Keratinocyte (primary cell): ENCODE measurements around the gene ANO2. TPM values are rescaled to one million over a fixed set of nuclear protein-coding genes. Genes with fewer than 3 reads are reported as not detected.

Source experiments
- DNase-seq: peaks from one replicate; pipeline ENCODE4 v3.0.0-alpha.2; 2011; ENCODE audit warnings: low read depth, missing footprints, low spot score
- FAIRE-seq: peaks from 2 replicates; lab custom pipeline; 2011; peaks lifted over from hg19 to GRCh38; lab: Jason Lieb, UNC
- H2AFZ ChIP-seq: 2 replicates; pipeline ENCODE4 v1.6.0; 2012; ENCODE audit warnings: low read length, control low read depth, inconsistent platforms; ENCODE audit not compliant: control insufficient read depth
- H3K27ac ChIP-seq: 2 replicates; pipeline ENCODE4 v1.5.1; 2011; ENCODE audit warnings: low read length; ENCODE audit not compliant: control insufficient read depth, insufficient read depth
- H3K27me3 ChIP-seq: 3 replicates; pipeline ENCODE4 v1.6.0; 2011; ENCODE audit warnings: low read length; ENCODE audit not compliant: control insufficient read depth, insufficient read depth; ENCODE audit errors: extremely low read depth
- H3K36me3 ChIP-seq, 2 experiments: 2 replicates in 1 of 2; 3 replicates in 1 of 2; pipeline ENCODE4 v1.5.1; 2011; ENCODE audit warnings: low read length in 2 of 2, mild to moderate bottlenecking in 1 of 2; ENCODE audit not compliant: control insufficient read depth in 2 of 2, insufficient read depth in 2 of 2; ENCODE audit errors: extremely low read depth in 1 of 2
- H3K4me1 ChIP-seq: 3 replicates; pipeline ENCODE4 v1.5.1; 2011; ENCODE audit warnings: low read length; ENCODE audit not compliant: control insufficient read depth, insufficient read depth; ENCODE audit errors: extremely low read depth
- H3K4me2 ChIP-seq: 3 replicates; pipeline ENCODE4 v1.6.0; 2011; ENCODE audit warnings: low read depth, low read length; ENCODE audit not compliant: control insufficient read depth, insufficient read depth; ENCODE audit errors: extremely low read depth
- H3K4me3 ChIP-seq, 3 experiments: fragments of 200-600 bp in 1 of 3; sonication (generic) in 1 of 3; 2 replicates in 2 of 3; 3 replicates in 1 of 3; pipeline ENCODE4 v1.5.1; 2011 to 2016; ENCODE audit warnings: low read length in 3 of 3, mild to moderate bottlenecking in 3 of 3, control low read depth in 2 of 3, inconsistent platforms in 1 of 3, low read depth in 1 of 3, mixed read lengths in 1 of 3, mixed run types in 1 of 3, moderate library complexity in 1 of 3; ENCODE audit not compliant: control insufficient read depth in 2 of 3, insufficient read depth in 2 of 3; ENCODE audit errors: extremely low read depth in 1 of 3
- H3K79me2 ChIP-seq: 2 replicates; pipeline ENCODE4 v1.6.0; 2012; ENCODE audit warnings: low read length; ENCODE audit not compliant: control insufficient read depth, insufficient read depth
- H3K9ac ChIP-seq: 3 replicates; pipeline ENCODE4 v1.6.0; 2011; ENCODE audit warnings: low read length; ENCODE audit not compliant: control insufficient read depth, insufficient read depth; ENCODE audit errors: extremely low read depth
- H3K9me1 ChIP-seq: 3 replicates; pipeline ENCODE4 v1.6.0; 2011; ENCODE audit warnings: low read length; ENCODE audit not compliant: control insufficient read depth, insufficient read depth; ENCODE audit errors: extremely low read depth
- H3K9me3 ChIP-seq: 2 replicates; pipeline ENCODE4 v1.5.1; 2012; ENCODE audit warnings: low read depth, low read length; ENCODE audit not compliant: control insufficient read depth
- H4K20me1 ChIP-seq: 3 replicates; pipeline ENCODE4 v1.6.0; 2011; ENCODE audit warnings: low read length; ENCODE audit not compliant: control insufficient read depth, insufficient read depth; ENCODE audit errors: extremely low read depth
- EZH2 ChIP-seq: IDR thresholded peaks from one replicate; pipeline ENCODE4 v1.6.1; 2012; ENCODE audit warnings: inconsistent platforms, mild to moderate bottlenecking, low read length, moderate library complexity
- dilution Hi-C: fragments of 300-500 bp; cut with MboI; formaldehyde crosslinking; loops from one replicate; pipeline ENCODE4 v1.7.0; 2020; ENCODE audit warnings: low sequenced_read_pairs; ENCODE audit not compliant: extremely low pct_ligation_motif_present
- polyA minus RNA-seq, 3 experiments: library from RNA; depleted of rRNA, polyadenylated mRNA; stranded (reverse); fragments of >200 nt; gene quantifications; 1 replicate in 1 of 3; 2 replicates in 1 of 3; 3 replicates in 1 of 3; pipeline ENCODE4 v1.2.3, GENCODE V29; 2011
- polyA plus RNA-seq, 5 experiments: library from polyadenylated mRNA; depleted of rRNA in 3 of 5; stranded (reverse) in 3 of 5; stranded (forward) in 1 of 5; unstranded in 1 of 5; fragments of >200 nt; gene quantifications; 1 replicate in 1 of 5; 2 replicates in 3 of 5; 3 replicates in 1 of 5; pipeline versions ENCODE4 v1.2.1 to v1.2.3, GENCODE V29; 2011 to 2012; ENCODE audit warnings: missing spikeins in 2 of 5, low read depth in 1 of 5, low replicate concordance in 1 of 5
- TF ChIP-seq, protein P1 (sequence below), 3 experiments: IDR thresholded peaks in 1 of 3; conservative IDR thresholded peaks in 1 of 3; optimal IDR thresholded peaks in 1 of 3; 2 replicates in 2 of 3; 3 replicates in 1 of 3; pipeline versions ENCODE3 to v1.5.1; 2011; ENCODE audit warnings: low read length in 3 of 3, mild to moderate bottlenecking in 3 of 3, moderate library complexity in 2 of 3, control low read depth in 1 of 3, inconsistent platforms in 1 of 3; ENCODE audit not compliant: insufficient read depth in 2 of 3; ENCODE audit errors: extremely low read depth in 1 of 3

The ANO2 gene
- polyA plus RNA-seq (0.14 to 0.44 TPM (median 0.28 TPM) in 3 replicates), polyA minus RNA-seq (0.10 to 0.99 TPM (median 0.92 TPM) in 3 replicates)
- not detected for polyA plus RNA-seq (2011; ENCODE audit: low read depth)
- 0.52 and 0.77 TPM in 2 replicates for polyA plus RNA-seq (2011; cell fraction: cytosol; rRNA removed)
- polyA plus RNA-seq (2011; cell fraction: nucleus; rRNA removed) = 0.43 and 0.61 TPM in 2 replicates
- polyA plus RNA-seq (2012; ENCODE audit: low replicate concordance) = 0.37 TPM in 1 of 2 replicates, not detected in the other
- not detected for polyA minus RNA-seq (2011; cell fraction: cytosol; rRNA and poly(A)+ RNA removed)
- not detected in 2 replicates for polyA minus RNA-seq (2011; cell fraction: nucleus; rRNA and poly(A)+ RNA removed)

- no peaks in the 10 kb centered on the region for H3K9me3 ChIP-seq
- peak within 1 kb of the TSS; percentile 12 to 31 (median 21) for H3K4me3 ChIP-seq
- no peaks in the 10 kb centered on the region for H3K36me3 ChIP-seq
- DNase-seq (no peak), FAIRE-seq (no peak)
- no peaks in the 10 kb centered on the region for H4K20me1 ChIP-seq
- no peaks in the 10 kb centered on the region for H3K4me1 ChIP-seq
- no peaks in the 10 kb centered on the region for H3K9me1 ChIP-seq
- peak; percentile 52 for TF ChIP-seq EZH2
- TF ChIP-seq, protein P1, sequence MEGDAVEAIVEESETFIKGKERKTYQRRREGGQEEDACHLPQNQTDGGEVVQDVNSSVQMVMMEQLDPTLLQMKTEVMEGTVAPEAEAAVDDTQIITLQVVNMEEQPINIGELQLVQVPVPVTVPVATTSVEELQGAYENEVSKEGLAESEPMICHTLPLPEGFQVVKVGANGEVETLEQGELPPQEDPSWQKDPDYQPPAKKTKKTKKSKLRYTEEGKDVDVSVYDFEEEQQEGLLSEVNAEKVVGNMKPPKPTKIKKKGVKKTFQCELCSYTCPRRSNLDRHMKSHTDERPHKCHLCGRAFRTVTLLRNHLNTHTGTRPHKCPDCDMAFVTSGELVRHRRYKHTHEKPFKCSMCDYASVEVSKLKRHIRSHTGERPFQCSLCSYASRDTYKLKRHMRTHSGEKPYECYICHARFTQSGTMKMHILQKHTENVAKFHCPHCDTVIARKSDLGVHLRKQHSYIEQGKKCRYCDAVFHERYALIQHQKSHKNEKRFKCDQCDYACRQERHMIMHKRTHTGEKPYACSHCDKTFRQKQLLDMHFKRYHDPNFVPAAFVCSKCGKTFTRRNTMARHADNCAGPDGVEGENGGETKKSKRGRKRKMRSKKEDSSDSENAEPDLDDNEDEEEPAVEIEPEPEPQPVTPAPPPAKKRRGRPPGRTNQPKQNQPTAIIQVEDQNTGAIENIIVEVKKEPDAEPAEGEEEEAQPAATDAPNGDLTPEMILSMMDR (optimal IDR thresholded peaks at IDR 0.05 in 1 of 3, IDR thresholded peaks at IDR 0.05 in 1 of 3, conservative IDR thresholded peaks at IDR 0.05 in 1 of 3; ENCODE audit: extremely low read depth in 1 of 3, insufficient read depth in 2 of 3, low read length in 3 of 3) = no peak
- H3K4me2 ChIP-seq = peak within 1 kb of the TSS; percentile 60
- H3K79me2 ChIP-seq = no peaks in the 10 kb centered on the region
- no peak within 1 kb of the TSS for H3K9ac ChIP-seq
- peaks cover 44% of the 10 kb centered on the region for H3K27me3 ChIP-seq
- dilution Hi-C loops = no loop called here
- no peak within 1 kb of the TSS for H2AFZ ChIP-seq
- H3K27ac ChIP-seq = no peak within 1 kb of the TSS
These were observed at the start of gene ANO2 for GRCh38 chr12:5945071-5946008. Gene ANO2 (minus strand): TSS chr12:5945259. CDS start chr12:5945217, 42 bp downstream.

DNA sequence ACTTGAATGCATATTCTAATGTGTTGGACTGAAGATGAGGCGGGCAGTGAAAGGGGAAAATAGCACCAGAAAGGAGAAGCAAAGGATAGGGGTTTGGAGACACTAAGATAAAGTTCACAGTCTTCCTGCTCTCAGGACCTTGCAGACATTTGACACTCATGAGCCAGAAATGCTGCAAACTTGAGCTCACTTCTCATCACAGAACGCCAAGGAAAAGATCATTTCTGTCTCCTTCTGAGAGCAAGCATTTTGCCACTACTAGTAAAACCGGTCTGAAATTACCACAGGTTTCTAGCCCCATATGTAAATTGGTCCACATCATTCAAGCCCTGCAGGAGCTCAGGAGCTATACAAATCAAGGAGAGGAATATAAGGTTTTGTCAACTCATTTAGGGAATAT, 44.6 kb upstream of the ANO2 start:
- no peaks in the 10 kb centered on the region for H3K4me1 ChIP-seq
- H3K27me3 ChIP-seq = peaks cover 11% of the 10 kb centered on the region
- TF ChIP-seq, protein P1 (optimal IDR thresholded peaks at IDR 0.05 in 1 of 3, IDR thresholded peaks at IDR 0.05 in 1 of 3, conservative IDR thresholded peaks at IDR 0.05 in 1 of 3; ENCODE audit: extremely low read depth in 1 of 3, insufficient read depth in 2 of 3, low read length in 3 of 3) = no peak
- TF ChIP-seq EZH2 = no peak
- no peak overlapping the region for H3K4me2 ChIP-seq
- H3K4me3 ChIP-seq = no peak overlapping the region
- no peaks in the 10 kb centered on the region for H3K79me2 ChIP-seq
- H3K9me1 ChIP-seq = no peaks in the 10 kb centered on the region
- H3K27ac ChIP-seq = no peak overlapping the region
- dilution Hi-C loops = no loop called here
- H3K9me3 ChIP-seq = no peaks in the 10 kb centered on the region
- no peak overlapping the region for H3K9ac ChIP-seq
- H4K20me1 ChIP-seq = no peaks in the 10 kb centered on the region
- no peak for FAIRE-seq
- H2AFZ ChIP-seq = no peak overlapping the region
- no peak for DNase-seq
- H3K36me3 ChIP-seq = no peaks in the 10 kb centered on the region
